NCI-H2227 (cell line): Measurements from ENCODE around the gene PRKCA.
"Not testable (repeated sequence)": the region's sequence is repeated elsewhere in the genome, so short reads cannot be mapped to it uniquely, and the experiment has no call there.

ENCODE experiments used
- DNase-seq: peaks from one replicate; lab custom pipeline; 2025; ENCODE audit not compliant: unreplicated experiment; lab: John Stamatoyannopoulos, UW

The PRKCA gene

DNA sequence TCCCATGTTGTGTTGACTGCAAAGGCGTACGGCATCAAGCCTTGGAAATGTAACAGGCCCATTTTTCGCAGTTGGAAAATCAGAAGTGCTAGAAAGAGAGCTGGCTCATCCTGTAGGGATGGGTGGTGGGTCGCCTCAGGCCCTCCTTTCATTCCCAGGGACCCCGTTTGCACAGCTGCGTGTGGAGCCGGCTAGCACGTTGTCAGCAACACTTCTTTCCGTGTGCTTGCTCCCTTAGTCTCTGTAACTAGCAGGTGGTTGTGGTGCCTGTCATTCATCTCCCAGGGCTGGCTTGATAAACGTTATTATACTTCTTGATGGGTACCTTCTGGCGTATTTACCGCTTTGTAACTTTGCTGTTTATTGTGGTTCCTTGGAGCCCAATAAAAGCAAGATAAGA is 293.5 kb downstream of the PRKCA start:
- DNase-seq = no peak

DNA sequence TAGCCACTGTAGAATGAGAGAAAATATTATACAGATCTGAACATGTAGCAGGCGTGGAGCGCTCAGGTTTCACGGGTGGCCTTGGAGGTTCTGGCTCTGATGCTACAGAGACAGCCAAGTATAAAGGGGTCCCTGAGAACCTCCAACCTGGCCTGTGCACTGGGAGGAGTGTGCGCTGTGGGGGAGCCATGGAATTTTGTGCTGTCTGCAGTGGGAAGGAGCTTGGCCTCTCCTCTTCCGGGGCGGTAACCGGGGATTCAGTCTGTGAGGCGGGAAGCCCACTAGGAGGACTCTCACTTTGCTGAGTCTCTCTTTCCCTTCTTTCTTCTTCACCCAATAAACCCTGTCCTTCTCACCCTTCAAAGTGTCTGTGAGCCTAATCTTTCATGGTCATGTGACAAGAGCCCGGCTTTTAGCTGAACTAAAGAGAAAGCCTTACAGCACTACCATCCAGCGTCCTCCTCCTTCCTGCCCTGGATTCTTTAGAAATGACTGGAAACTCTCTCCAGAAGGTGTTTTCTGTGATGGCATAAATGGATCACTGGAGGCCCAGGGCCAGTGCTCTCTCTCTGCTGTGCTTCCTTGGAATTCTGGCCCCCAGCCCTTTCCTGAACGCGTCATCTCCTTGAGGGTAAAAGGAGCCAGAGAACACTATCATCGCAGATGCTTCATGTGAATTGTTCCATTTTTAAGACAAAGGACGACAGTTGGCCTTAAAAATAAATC is 300.4 kb downstream of the PRKCA start:
- DNase-seq = no peak

DNA sequence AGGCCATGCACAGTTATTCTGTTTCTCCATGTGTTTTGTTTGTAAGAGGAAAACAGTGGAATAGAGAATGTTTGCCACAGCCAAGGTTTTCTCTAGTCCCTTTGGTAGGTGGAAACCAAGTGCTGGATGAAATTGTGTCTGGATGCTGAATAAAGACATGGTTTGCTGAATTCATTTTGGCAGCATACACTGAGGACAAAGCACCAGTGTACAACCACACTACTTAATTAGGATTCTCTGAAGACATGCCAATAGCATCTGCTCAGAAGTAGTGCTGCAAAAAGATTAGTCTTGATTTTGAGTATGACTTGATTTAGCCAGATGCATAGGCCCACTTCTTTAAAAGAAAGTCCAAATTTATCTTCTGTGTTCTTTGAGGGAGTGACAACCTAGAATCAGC is 302.0 kb downstream of the PRKCA start:
- DNase-seq = no peak

DNA sequence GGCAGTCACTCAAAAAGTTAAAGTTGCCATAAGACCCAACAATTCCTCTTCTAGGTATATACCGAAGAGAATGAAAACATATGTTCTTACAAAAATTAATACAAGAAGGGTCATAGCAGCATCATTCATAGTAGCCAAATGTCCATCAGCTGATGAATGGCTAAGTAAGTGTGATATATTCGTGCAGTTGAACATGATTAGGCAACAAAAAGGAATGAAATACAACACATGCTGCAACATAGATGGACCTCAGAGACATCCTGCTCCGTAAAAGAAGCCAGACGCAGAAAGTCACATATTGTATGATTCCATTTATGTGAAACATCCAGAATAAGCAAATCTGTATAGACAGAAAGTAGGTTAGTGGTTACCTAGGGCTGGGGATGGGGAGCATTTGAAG is 303.1 kb downstream of the PRKCA start:
- no peak for DNase-seq

DNA sequence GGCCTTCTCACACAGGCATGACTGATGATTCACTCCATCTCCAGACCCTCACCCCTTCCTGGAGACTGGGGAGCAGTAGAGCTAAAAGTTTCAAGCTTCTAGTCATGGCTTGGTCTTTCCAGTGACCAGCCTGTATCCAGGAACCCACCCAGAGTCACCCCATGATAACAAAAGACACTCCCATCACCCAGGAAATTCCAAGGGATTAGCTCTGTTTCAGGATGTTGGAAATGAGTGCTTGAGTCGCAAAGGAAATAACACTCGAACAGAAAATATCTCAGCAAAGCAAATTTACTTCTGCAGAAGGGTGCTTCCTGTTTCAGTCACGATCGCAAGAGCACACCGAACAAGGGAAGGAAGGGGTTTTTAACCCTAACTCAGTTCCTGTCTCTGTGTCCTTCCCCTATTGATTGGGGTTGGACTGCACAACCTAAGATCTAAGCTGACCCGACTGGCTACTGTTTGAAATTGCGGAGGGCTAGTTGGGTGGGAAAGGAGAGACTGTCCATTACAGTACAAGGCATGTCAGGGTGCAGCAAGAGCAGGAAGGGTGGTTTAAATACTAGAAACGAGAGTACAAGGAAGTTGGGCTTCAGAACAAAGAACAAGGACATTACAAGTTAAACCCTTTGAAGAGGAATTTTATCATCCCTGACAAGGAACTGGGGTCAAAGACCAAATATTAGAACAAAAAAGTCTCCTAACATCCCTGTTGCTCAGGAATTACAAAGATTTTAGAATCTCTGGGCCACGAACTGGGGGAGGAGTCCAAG is 308.1 kb downstream of the PRKCA start:
- no peak for DNase-seq

DNA sequence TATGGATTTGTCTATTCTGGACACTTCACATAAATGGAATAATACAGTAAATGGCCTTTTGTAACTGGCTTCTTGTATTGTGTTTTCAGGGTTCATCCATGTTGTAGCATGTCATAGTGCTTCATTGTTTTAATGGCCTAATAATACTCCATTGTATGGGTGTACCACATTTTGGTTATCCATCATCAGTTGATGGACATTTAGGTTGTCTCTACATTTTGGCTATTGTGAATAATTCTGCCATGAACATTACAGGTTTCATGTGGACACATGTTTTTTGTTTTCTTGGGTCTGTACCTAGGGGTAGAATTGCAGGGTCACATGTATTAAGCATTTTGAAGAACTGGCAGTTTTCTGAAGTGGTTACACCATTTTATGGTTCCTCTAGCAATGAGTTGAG is 309.0 kb downstream of the PRKCA start:
- DNase-seq = no peak

DNA sequence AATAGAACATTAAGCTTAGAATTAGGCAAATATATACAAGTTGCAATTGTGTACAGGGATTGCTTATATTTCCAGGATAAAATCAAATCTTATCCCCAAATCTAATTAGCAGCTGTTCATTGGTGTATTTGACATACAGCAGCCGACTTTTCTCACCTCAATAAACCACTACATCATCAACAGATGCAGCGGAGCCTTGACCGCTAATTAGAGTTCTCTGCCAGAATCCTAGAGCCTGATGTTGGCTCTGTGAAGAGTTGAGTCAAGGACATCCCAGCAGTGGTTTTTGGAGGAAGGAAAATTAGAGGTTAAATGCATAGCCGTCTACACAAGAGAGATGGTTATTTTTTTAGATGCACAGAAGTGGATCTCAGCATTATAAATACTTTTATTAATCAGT is 310.6 kb downstream of the PRKCA start:
- no peak for DNase-seq

DNA sequence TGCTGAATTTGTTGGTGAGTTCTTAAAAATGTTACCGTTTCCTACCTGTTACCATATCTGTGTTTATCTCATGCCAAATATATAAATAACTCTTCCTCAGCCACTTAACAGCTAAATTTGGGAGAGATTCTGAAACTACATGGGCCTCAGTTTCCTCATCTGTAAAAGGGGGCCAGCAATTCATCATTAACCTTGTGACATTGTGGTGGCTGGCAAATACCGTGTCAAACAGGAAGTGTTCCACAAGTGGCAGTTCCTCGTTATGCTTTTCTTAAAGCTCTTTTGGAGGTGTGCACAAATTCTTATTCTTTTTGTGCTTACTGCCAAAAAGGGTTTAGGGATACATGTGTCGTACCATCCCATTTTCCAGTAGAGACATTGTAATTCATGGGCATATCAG is 312.1 kb downstream of the PRKCA start:
- no peak for DNase-seq

DNA sequence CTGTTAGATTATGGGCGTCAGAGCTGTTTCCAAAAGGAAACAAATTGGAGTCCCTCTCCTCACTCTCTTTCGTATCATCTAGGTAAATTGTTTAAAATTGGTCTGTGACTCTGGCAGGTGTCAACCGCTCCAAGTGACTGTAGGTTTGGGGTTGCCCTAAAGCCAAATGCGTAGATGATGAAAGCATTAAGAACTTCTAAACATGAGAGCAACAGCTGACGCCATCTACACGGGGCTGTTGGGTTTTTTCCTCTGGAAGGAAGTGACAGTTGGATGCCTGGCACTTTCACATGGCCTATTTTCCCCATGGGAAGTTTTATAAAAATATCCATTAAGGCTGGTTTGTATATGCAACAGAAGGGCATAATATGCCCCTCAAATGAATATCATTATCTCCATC is 316.8 kb downstream of the PRKCA start:
- no peak for DNase-seq

DNA sequence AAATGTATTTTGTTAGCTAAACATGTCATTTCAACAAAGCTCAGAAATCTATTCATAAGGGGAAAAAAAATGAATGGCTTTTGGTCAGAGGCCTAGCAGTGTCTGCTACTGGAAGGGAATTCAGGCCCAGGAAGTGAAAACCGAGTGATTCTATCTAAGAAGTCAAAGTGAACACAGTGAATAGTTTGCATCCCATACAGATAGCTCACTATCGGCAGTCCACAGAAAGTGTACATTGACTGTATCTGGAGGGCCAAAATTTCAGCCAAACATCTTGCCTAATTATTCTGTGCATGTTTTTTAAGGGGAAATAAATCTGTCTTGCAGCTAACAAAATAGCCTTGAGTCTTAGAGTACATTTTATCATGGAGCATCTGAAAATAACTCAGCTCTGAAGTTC is 318.1 kb downstream of the PRKCA start:
- no peak for DNase-seq

DNA sequence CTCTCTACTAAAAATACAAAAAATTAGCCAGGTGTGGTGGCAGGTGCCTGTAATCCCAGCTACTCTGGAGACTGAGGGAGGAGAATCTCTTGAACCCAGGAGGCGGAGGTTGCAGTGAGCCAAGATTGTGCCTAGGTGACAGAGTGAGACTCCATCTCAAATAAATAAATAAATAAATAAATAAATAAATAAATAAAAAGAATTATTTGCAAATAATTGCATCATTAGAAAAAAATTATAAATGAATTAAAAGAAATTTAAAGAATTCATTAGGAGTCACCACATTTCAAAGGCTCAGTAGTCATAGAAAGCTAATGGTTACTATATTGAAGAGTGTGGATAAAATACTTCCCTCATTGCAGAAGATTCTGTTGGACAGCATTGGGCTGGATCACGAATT is 322.2 kb downstream of the PRKCA start:
- not testable (repeated sequence) for DNase-seq

DNA sequence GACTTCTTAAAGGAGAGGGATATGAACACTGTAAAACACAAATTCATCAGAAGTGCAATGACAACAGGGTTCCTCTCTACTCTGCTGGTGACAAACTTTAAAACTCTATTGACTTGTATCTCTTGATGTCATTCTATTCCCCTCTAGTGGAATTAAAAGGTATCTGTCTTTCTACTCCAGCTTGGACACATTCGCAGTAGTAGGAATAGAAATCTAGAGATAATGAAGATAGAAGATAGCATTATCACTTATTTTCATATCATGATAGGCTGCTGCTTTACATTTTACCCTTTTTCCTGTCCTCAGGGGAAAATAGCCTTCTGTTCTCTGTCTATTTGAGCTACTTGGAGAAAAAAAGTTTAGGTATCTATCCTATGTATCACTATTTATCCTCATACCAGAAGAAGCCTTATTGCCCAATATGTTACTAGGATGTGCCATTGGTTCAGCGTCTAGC is 322.9 kb downstream of the PRKCA start:
- peak; percentile 14 for DNase-seq

DNA sequence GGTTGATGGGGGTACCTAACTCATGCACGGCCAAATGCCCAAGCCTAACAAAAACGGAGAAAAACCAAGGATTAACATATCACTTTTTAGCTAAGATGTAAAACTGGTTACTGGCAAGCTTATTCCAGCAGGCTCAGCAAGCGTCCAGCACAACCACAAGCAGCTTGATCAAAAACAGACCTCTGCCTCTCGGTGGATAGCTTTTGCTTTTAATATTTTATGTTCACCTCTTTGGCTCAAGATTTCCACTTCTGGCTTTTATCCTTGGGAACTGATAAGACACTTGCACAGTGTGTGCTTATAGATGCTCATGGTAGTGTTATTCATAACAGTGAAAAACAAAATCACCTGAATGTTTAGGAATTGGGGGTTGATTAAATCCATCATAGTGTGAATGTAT is 325.6 kb downstream of the PRKCA start:
- DNase-seq = no peak

DNA sequence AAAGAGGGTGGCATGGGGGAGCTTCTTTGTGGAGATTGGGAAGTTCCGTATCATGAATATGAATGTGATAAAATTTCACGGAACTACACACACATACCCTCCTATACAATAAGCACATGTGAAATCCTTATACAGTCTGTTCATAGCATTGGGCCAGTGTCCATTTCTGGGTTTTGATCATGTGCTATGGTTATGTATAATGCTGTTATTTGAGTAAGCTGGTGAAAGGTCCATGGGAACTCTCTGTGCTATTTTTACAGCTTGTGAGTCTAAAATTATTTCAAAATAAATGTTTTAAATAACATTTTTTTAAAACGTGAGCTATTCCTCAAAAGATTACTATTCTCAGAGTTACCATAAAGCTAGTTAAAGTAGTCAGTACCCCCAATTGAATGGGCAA is 327.3 kb downstream of the PRKCA start:
- DNase-seq = no peak

DNA sequence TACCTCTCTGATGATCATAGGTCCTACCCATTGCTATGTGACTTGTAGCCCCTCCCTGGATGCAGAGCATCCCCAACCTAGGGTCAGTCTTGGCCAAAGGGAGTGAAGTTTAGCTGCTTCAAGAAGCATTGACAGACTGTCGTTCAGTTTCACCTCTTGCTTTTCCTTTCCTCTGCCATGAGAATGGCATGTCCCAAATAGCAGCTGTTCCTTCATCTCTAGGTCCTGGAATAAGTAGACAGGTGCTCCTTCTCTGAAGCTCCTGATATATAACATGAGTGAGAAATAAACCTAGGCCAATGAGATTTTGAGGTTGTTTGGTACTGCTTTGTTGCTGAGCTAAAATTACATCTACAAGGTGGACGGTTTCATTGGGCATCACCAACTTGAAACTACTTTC is 328.0 kb downstream of the PRKCA start:
- DNase-seq = no peak

DNA sequence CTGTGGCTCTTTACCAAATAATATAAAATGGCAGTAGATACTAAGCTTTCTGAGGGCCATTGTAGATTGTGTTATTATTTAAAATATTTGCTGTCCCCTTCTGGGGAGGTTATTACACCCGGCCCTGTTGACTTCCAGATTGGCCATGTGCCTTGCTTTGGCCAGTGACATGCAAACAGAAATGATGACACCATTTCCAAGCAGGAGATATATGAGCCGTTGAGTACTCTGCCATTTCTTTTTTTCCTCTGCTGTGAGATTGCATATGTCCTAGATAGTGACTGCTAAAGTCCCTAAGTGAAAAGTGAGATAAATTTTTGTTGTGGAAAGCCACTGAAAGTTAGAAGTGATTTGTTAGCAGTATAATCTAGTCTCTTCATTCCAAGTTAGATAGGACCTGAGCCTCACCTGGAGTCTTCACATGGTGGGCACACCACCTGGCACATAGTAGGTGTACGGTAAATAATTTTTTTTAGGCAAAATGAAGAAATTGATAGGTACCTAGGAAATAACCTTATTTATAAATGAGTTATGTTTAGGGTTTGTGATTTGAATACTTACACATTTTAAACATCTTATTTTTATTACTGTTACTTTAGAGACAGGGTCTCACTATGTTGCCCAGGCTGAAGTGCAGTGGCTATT is 328.5 kb downstream of the PRKCA start:
- DNase-seq = no peak

DNA sequence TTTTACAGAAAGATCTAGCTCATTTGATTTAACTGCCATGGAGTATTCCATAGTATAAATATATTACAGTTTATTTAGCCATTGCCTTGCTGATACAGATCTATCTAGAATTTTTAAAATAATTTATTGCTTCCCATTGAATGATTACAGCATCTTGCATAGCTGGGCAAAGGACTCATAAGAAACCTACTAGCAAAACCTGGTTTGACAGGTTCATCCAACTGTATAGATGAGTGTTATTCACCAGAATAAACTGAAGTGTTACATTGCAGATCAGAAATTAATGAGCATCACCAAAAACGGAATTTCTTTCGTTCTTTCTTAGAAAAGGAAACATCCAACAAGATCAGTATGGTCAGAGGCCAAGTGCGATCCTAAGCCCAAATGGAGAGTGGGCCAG is 330.3 kb downstream of the PRKCA start:
- DNase-seq = no peak

DNA sequence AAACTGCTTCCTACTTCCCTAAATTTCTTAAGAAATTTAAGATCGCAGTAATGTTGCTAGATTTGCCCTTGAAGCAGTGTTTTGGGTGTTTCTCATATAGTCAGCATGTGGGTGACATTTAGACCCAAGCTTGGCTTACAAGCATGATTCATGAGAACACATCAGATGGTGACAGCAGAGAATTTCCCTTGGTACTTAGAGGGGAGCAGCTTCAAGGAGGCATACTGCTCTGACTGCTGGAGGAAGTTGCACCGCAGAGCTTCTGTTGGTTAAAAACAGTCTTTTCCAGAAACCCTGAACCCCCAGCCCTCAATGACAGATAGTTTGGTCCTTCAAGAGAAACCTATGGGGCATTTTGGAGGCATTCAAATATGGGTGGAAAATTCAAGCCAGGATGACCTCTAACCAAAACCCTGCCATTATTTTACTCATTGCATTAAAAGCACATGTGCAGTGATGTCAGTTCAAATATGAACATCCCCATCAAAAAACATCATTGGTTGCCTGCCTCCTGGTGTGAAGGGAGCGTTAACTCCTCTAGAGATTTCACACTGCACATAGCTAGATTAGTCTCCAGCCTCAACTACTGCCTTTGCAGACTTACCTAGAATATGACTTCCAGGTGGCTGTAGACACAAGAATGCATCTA is 331.0 kb downstream of the PRKCA start:
- no peak for DNase-seq

DNA sequence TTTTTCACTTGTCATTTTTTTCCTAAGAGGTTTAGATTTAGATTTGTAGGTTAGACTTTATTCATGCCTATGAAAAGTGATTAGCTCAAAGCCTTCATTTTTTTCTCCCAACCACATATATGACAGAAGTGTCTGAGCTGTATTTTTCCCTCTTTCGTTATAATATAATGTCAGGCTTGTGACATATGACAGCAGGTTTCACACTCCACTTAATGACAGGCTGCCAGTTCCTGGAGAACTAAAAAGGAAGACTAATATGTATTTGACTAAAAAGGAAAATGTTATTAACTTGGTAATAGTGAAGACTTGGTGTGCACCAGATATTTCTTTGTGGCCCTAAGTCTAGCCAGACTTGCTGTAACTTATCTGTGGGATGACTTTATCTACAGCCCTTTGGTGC is 331.8 kb downstream of the PRKCA start:
- no peak for DNase-seq

DNA sequence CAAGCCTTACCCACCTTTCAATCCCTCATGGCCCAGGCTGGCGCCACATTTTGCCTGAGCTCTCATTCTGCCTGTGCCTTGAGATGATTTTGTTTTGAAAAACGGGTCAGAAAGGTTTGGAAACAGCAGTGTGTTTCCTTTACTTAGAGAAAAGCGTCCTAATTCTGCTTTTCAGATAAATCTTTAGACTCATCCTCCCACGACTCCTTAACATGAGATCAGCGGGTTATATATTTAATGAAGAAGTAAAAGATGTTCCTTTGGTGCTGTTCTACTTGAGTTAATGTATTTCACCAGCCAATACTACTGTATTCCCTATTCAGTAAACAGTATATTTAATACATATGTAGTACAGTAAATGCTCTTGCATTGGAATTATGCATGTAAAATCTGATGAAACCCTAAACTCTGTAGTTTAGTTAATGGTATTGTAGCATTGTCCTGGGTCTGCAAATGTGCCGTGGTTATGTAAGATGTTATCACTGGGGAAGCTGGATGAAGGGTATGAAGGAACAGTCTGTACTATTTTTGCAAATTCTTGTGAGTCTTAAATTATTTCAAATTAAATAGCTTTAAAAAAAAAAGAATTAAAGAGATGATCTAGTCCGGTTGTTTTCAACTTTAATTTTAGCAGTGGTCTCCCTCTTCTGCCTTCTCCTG is 333.1 kb downstream of the PRKCA start:
- DNase-seq = no peak

DNA sequence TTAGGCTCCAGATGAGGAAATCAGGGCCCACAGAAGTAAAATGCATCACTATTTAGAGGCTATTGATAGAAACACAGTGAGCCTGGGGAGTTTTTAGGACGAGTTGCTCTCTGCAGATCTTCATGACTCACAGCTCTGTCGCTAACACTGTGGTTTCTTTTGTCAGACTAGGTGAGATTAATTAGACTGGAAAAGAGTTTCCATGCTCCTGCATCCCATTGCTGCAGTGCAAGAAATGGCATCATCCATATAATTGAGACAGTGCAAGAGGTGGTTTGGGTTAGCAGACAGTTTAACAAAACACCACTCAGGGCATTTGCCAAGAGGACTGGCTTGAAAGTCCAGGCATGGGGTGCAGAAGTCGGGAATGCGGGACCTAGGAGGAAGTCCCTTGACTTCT is 333.7 kb downstream of the PRKCA start:
- DNase-seq = no peak
